Upper lobe of left lung (tissue), 6 donors: ENCODE data around the gene TPRX1. TPM values are rescaled to one million over a fixed set of nuclear protein-coding genes. Genes with fewer than 3 reads are reported as not detected.

Source experiments
- ATAC-seq, 2 donors: fragments of 200-7000 bp; cut with Tn5 transposase; one replicate each; pipeline ENCODE4 v1.9.1; 2022; ENCODE audit warnings: mild to moderate bottlenecking in 2 of 2, moderate library complexity in 2 of 2; ENCODE audit not compliant: low FRiP score in 2 of 2
- DNase-seq, 2 donors: peaks; one replicate each; pipeline ENCODE4 v3.0.0-alpha.2; 2019 to 2020
- H3K27ac ChIP-seq, 4 donors: fragments of 200-600 bp; sonication (generic); one replicate each; pipeline ENCODE4 v1.5.1; 2016 to 2019
- H3K27me3 ChIP-seq, 4 donors: fragments of 200-600 bp; sonication (generic); one replicate each; pipeline ENCODE4 v1.5.1; 2017 to 2019
- H3K36me3 ChIP-seq, 4 donors: fragments of 200-600 bp; sonication (generic); one replicate each; pipeline ENCODE4 v1.5.1; 2016 to 2019
- H3K4me1 ChIP-seq, 4 donors: fragments of 200-600 bp; sonication (generic); one replicate each; pipeline ENCODE4 v1.5.1; 2018 to 2019
- H3K4me3 ChIP-seq, 4 donors: fragments of 200-600 bp; sonication (generic); one replicate each; pipeline ENCODE4 v1.5.1; 2017 to 2019; ENCODE audit warnings: mild to moderate bottlenecking in 2 of 4, moderate library complexity in 1 of 4
- H3K9me3 ChIP-seq, 4 donors: fragments of 200-600 bp; sonication (generic); one replicate each; pipeline ENCODE4 v1.5.1; 2018 to 2019
- CTCF ChIP-seq, 6 experiments: fragments of 450-650 bp in 4 of 6; fragments of 200-600 bp in 2 of 6; sonication (generic) in 2 of 6; IDR thresholded peaks; one replicate each; pipeline ENCODE4 v1.5.1; 2016 to 2019; ENCODE audit warnings: antibody characterized with exemption in 6 of 6
- EP300 ChIP-seq, 4 donors: sonication (generic); formaldehyde crosslinking; IDR thresholded peaks; one replicate each; pipeline ENCODE4 v1.5.1; 2017; ENCODE audit warnings: antibody characterized with exemption in 4 of 4, control low read depth in 2 of 4
- POLR2A ChIP-seq, 4 donors: fragments of 450-650 bp; IDR thresholded peaks; one replicate each; pipeline ENCODE4 v1.5.1; 2016 to 2017; ENCODE audit warnings: antibody characterized with exemption in 4 of 4, mild to moderate bottlenecking in 2 of 4
- POLR2AphosphoS5 ChIP-seq, 2 donors: sonication (generic); formaldehyde crosslinking; IDR thresholded peaks; one replicate each; pipeline ENCODE4 v1.5.1; 2017; ENCODE audit warnings: antibody characterized with exemption in 2 of 2
- WGBS, 2 donors: methylation state at CpG; one replicate each; pipeline ENCODE4 v1.1.5; 2017 to 2018; 5-methylcytosine and 5-hydroxymethylcytosine counted together
- total RNA-seq, 6 donors: library from RNA; depleted of rRNA in 4 of 6; stranded (reverse); fragments of >200 nt in 4 of 6; gene quantifications; one replicate each; pipeline versions ENCODE4 v1.1.0 to v1.2.1, GENCODE V29; 2016 to 2021
- donor health status: DM: no; HTN: no; CAD: no; lungs with moderate emphysema.
- donor health status: DM: no; HTN: yes; CAD: no; lungs with severe emphysema.

Gene TPRX1
- total RNA-seq, 6 donors from 2014 or later = not detected

GRCh38 chr19:47802521-47803043 lies 1.8 kb downstream of the TPRX1 start:
- ATAC-seq (no peak), DNase-seq (peak in 1 of 2 donors; percentile 72)
- 88 to 90% methylated on average over 7 to 25 of the region's 25 CpGs for WGBS, 2 donors
- H3K9me3 ChIP-seq = no peaks in the 10 kb centered on the region
- no peak overlapping the region for H3K4me3 ChIP-seq
- no peaks in the 10 kb centered on the region for H3K4me1 ChIP-seq
- no peaks in the 10 kb centered on the region for H3K27me3 ChIP-seq
- no peak overlapping the region for H3K27ac ChIP-seq
- TF ChIP-seq EP300 (IDR thresholded peaks at IDR 0.05) (no peak), POLR2AphosphoS5 (IDR thresholded peaks at IDR 0.05) (no peak), CTCF (IDR thresholded peaks at IDR 0.05) (no peak), POLR2A (IDR thresholded peaks at IDR 0.05) (no peak)
- no peaks in the 10 kb centered on the region for H3K36me3 ChIP-seq

GRCh38 chr19:47801270-47801669 lies 3.1 kb downstream of the TPRX1 start:
- no peak for DNase-seq
- TF ChIP-seq CTCF (IDR thresholded peaks at IDR 0.05) = no peak
- TF ChIP-seq EP300 (IDR thresholded peaks at IDR 0.05) = no peak
- no peak for TF ChIP-seq POLR2AphosphoS5 (IDR thresholded peaks at IDR 0.05)
- no peak for TF ChIP-seq POLR2A (IDR thresholded peaks at IDR 0.05)

GRCh38 chr19:47798904-47799266 lies 5.5 kb downstream of the TPRX1 start:
- H3K4me3 ChIP-seq = no peak overlapping the region
- no peaks in the 10 kb centered on the region for H3K9me3 ChIP-seq
- no peaks in the 10 kb centered on the region for H3K27me3 ChIP-seq
- DNase-seq (no peak), ATAC-seq (no peak)
- no peak for TF ChIP-seq POLR2AphosphoS5 (IDR thresholded peaks at IDR 0.05)
- no peak for TF ChIP-seq CTCF (IDR thresholded peaks at IDR 0.05)
- TF ChIP-seq EP300 (IDR thresholded peaks at IDR 0.05) = no peak
- no peak for TF ChIP-seq POLR2A (IDR thresholded peaks at IDR 0.05)
- H3K27ac ChIP-seq = no peak overlapping the region
- no peaks in the 10 kb centered on the region for H3K4me1 ChIP-seq
- 74 to 81% methylated on average over 4 of the region's 4 CpGs for WGBS, 2 donors
- H3K36me3 ChIP-seq = no peaks in the 10 kb centered on the region

More at GRCh38 chr19:47801270-47801669, 3.1 kb downstream of the TPRX1 start:
- Histone ChIP-seq H3K27ac (no peak overlapping the region), H3K27me3 (no peaks in the 10 kb centered on the region), H3K4me1 (no peaks in the 10 kb centered on the region), H3K4me3 (no peak overlapping the region), H3K36me3 (no peaks in the 10 kb centered on the region), H3K9me3 (no peaks in the 10 kb centered on the region)
- 92 to 94% methylated on average over 4 of the region's 4 CpGs for WGBS, 2 donors
- no peak for ATAC-seq

- TF ChIP-seq EP300 (IDR thresholded peaks at IDR 0.05) = no peak
- TF ChIP-seq CTCF (IDR thresholded peaks at IDR 0.05) = no peak
- TF ChIP-seq POLR2AphosphoS5 (IDR thresholded peaks at IDR 0.05) = no peak
- no peak for TF ChIP-seq POLR2A (IDR thresholded peaks at IDR 0.05)
- Histone ChIP-seq H3K4me3 (no peak overlapping the region), H3K9me3 (no peaks in the 10 kb centered on the region), H3K36me3 (no peaks in the 10 kb centered on the region), H3K27me3 (no peaks in the 10 kb centered on the region), H3K4me1 (no peaks in the 10 kb centered on the region), H3K27ac (no peak overlapping the region)
- 57 to 65% methylated on average over 12 to 14 of the region's 14 CpGs for WGBS, 2 donors
- ATAC-seq (no peak), DNase-seq (no peak)
Measured at GRCh38 chr19:47797996-47798903, 6.1 kb downstream of the TPRX1 start.
